T47D (cell line): ENCODE results near the gene RNF175.

Experiments used
- DNase-seq, 2 experiments: peaks; one replicate each; pipeline versions ENCODE4 v3.0.0 to v3.0.0-alpha.2; 2011 to 2012; ENCODE audit warnings: low read depth in 1 of 2, low spot score in 1 of 2
- JUND ChIP-seq: IDR thresholded peaks from 2 replicates; pipeline ENCODE4 v1.6.1; 2012; ENCODE audit warnings: low read depth
- in situ Hi-C: cut with HindIII; loops from 2 replicates; pipeline ENCODE4 v1.10.0; 2016; ENCODE audit warnings: low sequenced_read_pairs, low pct_unique_long_range_greater_than_20kb

RNF175 gene

GRCh38 chr4:153780221-153780620 is 20.4 kb upstream of the RNF175 start:
- TF ChIP-seq JUND = no peak
- in situ Hi-C loops = no loop called here
- DNase-seq = no peak

DNA sequence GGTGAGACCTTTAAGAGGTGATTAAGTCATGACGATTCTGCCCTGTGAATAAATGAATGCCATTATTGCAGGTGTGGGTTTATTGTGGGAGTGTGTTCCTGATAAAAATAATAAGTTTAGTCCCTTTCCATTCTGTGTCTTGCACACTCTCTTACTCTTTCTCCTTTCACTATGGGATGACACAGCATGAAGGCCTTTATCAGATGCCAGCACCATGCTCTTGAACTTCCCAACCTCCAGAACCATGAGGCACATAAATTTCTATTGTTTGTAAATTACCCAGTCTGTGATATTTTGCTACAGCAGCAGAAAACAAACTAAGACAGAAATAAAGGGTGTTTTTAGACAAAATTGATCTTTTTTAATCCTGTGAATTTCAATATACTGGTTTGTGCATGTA is 18.6 kb upstream of the RNF175 start:
- in situ Hi-C loops = no loop called here
- DNase-seq = no peak
- TF ChIP-seq JUND = no peak

DNA sequence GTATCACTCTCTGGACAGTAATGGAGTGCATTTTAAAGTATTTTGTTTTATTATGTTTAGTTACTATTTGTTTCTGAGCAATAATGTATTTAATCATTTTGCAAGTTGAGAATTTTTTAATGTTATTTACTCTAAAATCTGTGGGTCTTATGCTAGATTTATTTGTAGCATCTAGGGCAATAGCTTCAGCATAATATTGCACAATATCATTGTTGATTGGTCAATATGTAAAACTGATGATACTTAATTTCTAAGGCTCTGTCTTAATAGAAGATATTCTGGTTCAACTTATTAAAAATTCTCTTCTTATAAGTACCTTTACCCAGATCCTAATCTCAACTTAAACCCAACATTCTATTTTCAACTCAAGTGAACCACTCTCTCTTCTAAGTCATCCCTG is 17.6 kb upstream of the RNF175 start:
- in situ Hi-C loops = no loop called here
- no peak for DNase-seq
- TF ChIP-seq JUND = no peak

DNA sequence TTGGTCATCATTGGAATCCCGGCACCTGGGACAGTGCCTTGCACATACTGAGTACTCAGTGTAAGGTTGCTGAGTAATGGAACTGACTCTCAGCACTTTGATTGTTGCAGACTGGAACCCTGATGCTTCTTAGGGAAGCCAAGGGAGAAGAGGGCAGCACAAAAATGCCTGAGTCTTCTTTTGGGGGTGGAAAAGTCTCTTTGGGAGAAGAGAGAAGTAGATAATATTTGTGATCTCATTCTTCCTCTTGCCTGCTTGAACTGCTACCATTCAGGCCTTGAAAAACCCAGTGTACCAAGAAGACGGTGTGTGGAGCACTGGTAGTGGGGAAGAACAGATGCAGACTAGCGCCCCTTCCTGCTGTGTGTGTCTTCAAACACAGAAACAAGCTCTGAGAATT is 16.8 kb upstream of the RNF175 start:
- in situ Hi-C loops = no loop called here
- no peak for TF ChIP-seq JUND
- DNase-seq = no peak

DNA sequence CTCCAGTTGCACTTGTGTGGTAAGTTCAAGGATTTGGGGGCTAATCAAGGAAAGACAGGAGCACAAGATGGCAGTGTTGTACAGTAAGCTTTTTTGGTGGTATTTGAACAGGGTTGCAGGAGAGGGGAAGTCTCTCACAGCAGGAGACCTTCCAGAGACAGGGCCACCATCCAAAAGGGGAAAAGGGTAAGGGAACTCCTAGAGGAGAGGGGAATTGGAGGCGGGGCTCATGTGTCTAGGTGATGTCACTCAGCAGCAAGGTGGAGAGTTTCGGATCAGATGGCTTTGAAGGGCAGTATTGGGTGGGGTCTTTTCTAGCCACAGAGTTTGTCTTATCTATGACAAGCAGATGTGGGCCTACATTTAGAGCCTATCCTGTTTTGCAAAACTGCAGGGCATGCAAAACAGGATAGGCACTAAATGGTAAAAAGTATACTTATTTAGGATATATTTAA is 13.4 kb upstream of the RNF175 start:
- no peak for DNase-seq
- no peak for TF ChIP-seq JUND
- in situ Hi-C loops = no loop called here

GRCh38 chr4:153771046-153771445 is 11.2 kb upstream of the RNF175 start:
- no peak for TF ChIP-seq JUND
- in situ Hi-C loops = no loop called here
- no peak for DNase-seq

DNA sequence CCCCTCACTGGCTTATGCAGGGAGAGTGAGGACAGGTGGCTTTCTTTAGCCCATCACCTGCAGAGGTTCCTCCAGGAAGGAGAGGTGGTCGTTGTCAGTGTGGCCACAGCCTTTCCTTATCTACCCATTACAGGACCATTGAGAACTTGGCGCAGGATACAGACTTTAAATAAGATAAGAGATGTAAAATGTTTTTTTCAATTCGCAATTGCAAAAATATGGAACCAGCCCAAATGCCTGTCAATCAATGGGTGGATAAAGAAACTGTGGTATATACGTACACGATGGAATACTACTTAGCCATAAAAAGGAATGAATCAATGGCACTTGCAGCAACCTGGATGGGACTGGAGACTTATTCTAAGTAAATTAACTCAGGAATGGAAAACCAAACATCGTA is 6.9 kb upstream of the RNF175 start:
- no peak for TF ChIP-seq JUND
- in situ Hi-C loops = no loop called here
- DNase-seq = no peak

- in situ Hi-C loops = no loop called here
- TF ChIP-seq JUND = no peak
Observed at GRCh38 chr4:153765894-153766293, 6.1 kb upstream of the RNF175 start.

DNA sequence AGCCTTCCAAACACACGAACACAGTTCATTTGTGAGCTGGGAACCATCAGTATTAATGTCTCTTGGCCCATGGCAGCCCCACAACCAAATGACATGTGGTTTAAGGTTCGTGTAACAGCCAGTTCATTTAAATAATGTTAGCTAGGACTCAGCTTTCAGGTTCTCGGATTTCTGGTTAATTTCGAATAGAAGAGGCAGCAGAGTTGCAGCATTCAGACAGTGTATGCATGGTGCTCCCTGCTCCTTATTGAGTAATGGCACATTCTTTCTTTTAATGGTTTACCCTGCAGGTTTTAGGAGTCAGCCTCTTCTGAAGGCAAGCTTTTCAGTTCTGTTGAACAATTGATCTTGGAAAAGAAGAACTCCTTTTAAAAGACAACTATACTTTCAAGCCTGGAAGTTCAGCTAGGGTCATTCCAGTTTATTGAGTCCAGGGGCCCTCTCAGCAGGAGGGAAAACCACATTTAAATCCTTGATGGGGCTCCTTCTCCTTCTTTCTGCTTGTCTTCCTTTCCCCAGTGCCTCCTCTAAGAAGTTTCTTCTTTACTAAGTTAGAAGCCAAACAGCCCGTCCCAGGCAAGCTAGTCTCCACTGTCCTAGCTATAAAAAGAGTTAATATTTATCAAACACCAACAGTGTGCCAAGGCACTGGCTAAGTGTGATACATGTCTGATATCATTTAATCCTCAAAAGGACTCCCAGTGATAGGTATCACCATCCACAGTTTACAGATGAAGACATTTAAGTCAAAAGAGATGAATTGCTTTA is 5.0 kb upstream of the RNF175 start:
- no peak for DNase-seq
- TF ChIP-seq JUND = no peak
- in situ Hi-C loops = no loop called here

More at GRCh38 chr4:153765894-153766293, 6.1 kb upstream of the RNF175 start:
- DNase-seq = peak in 1 of 2 experiments; percentile 58

GRCh38 chr4:153763404-153763803 is 3.6 kb upstream of the RNF175 start:
- no peak for TF ChIP-seq JUND
- peak in 1 of 2 experiments; percentile 9 for DNase-seq
- in situ Hi-C loops = no loop called here

DNA sequence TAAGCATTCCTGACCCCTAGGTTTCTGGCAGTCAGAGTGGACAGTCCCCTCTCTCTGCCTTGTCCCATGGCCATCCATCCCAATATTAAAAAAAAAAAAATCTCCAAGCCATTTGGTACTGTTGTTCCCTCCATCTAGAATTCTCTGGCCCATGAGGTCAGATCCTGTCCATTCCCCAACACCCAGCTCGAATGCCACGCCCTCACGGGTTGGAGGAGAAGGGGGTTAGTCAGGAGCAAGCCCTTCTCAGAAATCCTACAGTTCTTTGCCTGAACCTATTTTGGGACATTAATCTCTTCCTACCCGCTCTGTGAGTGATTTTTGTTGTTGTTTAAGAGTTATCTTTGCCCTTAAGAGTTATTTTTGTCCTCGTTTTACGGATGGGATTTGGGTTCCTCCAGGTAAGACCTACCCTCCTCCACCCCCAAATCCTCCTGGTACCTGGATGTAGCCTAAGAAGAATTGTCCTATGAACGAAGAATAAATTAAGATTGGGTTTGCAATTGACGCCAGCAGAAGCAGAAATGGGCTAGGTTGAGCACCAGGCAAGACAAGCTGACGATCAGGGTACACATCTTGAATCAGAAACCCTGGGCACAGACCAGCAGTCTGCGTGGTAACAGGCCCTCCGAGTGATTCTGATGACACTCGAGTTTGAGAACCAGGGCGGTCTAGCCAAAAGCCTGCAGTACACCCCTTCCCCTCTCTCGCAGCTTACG is 977 bp downstream of the RNF175 start:
- no peak for TF ChIP-seq JUND
- in situ Hi-C loops = no loop called here

DNA sequence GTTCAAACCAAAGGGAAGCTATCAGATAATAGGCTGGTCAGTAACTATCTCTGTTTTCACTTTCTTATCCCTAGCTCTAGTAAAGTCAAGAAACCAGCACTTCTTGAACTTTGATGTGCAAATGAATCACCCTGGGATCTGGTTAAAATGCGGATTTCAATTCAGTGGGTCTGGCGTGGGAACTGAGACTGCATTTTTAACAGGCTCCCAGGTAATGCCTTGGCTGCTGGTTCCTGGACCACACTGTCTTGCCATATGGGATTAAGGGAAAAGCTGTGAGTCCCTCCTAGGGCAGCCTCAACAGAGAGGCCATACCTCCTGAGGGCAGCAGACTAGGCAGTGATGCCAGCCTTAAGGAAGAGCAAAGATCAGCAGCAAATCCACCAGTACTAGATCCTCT is 1.7 kb downstream of the RNF175 start:
- in situ Hi-C loops = no loop called here
- no peak for TF ChIP-seq JUND
- DNase-seq = no peak

More for the DNA sequence above, 977 bp downstream of the RNF175 start:
- no peak for DNase-seq

GRCh38 chr4:153757407-153757806 is 2.4 kb downstream of the RNF175 start:
- no peak for TF ChIP-seq JUND
- DNase-seq = no peak
- in situ Hi-C loops = no loop called here

- in situ Hi-C loops = no loop called here
- no peak for TF ChIP-seq JUND
- no peak for DNase-seq
Observed at GRCh38 chr4:153755186-153755585, 4.6 kb downstream of the RNF175 start.
